NCI-H446 treated with DMSO at 0.1 percent for 48 hours (cell line): Measurements from ENCODE around the gene IRF3.

ENCODE experiments used
- DNase-seq: peaks from one replicate; lab custom pipeline; 2025; lab: John Stamatoyannopoulos, UW

IRF3 gene

DNA sequence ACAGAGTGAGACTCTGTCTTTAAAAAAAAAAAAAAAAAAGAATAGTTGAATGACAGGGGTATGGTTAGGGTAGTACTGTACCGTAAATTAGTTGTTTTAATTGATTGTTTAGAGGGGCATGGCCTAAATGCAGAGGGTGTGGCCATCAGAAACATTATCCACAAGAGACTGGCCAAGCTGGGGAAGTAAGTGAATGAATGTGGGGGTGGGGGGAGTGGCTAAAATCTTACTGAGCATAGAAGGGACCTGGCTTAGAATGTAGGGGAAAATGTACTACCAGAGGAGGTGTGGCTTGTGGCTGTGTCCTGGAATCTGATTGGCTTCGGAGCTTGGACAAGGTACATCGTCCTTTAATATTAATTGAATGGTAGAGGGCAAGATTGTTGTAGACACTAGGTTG is 3.9 kb upstream of the IRF3 start:
- DNase-seq: no peak

DNA sequence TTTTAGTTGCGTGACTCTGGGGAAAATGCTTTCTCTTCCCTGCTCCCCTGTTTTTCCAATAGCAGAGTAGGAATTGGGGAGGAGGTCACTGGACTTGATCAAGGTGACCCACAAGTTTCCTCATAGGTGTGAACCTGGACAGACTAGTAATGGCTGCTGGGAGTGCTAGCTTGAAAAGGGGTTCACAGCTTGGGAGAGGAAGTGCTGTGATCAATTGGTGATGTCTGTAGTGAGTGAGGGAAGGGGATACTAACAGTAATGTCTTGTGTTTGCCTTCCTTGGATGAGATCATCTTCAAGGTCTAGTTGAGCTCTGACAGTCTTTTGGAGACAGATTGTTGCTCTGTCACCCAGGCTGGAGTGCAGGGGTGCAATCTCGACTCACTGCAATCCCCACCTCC is 1.8 kb upstream of the IRF3 start:
- DNase-seq: no peak

- no peak for DNase-seq
These were observed 425 bp upstream of the IRF3 start for GRCh38 chr19:49666120-49666444.

DNA sequence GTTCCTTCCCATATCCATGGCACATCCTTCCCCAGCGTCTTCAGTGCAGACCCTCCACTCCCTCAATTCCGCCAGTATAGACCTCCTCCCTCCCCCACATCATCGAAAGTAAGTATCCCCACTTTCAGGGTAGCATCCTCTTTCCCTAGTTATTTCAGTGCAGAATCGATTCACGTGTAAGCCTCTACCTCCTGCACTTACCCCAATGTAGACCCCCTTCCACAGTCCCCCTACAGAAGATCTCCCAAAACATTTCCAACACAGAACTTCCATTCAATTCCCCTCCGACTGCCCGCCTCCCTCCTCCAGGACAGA is 664 bp downstream of the IRF3 start:
- no peak for DNase-seq

DNA sequence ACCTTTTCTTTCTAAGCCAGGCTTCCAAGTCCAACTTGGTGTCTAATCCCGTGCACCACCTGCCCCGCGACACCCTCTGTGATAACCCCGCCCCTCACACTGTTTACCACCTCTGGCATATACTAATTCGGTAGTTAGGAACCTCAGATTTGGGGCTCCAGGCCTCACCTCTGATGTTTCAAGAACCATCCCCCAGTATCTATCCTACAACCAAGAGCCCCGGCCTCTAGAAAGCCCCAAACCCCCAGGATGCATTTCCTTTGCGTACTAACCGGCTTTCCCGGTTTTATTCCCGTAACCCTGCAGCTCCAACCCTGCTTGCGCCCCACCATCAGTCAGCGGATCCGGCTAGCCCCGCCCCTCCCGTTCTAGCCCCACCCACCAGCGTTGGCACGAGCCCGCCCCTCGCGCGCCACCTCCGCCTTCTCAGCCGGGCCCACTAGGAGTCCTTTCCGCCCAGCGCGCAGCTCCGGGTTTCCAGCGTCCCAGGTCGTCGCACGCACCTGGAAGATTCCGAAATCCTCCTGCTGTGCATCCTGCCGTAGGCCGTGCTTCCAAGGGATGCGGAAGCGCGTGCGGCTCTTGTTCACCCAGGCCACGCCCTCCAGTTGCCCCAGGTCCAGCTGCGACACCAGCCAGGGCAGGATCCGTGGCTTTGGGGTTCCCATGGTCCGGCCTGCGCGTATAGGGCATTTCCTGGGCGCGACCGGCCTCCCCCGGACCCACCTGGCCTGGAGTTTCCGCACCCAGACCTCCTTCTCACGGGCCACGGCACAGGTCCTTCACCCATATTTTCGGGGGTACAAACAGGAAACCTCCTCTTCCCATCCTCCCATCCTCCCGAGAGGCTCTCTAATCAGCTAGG is 1.3 kb downstream of the IRF3 start:
- DNase-seq: peak; percentile 25

DNA sequence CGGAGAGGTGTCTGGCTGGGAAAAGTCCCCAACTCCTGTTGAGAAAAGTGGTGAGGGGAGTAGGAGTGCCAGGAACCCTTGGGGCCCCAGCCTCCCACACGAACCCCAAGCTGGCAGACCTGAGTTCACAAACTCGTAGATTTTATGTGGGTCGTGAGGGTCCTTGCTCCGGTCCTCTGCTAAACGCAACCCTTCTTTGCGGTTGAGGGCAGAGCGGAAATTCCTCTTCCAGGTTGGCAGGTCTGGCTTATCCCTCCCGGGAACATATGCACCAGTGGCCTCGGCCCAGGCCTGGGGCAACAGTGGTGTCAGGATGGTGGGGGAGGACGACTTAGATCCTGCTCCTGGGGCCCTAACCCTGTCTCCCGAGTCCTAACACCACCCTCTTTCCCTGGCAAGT is 2.4 kb downstream of the IRF3 start:
- no peak for DNase-seq

- no peak for DNase-seq
These were observed 3.6 kb downstream of the IRF3 start for GRCh38 chr19:49662011-49662410.

DNA sequence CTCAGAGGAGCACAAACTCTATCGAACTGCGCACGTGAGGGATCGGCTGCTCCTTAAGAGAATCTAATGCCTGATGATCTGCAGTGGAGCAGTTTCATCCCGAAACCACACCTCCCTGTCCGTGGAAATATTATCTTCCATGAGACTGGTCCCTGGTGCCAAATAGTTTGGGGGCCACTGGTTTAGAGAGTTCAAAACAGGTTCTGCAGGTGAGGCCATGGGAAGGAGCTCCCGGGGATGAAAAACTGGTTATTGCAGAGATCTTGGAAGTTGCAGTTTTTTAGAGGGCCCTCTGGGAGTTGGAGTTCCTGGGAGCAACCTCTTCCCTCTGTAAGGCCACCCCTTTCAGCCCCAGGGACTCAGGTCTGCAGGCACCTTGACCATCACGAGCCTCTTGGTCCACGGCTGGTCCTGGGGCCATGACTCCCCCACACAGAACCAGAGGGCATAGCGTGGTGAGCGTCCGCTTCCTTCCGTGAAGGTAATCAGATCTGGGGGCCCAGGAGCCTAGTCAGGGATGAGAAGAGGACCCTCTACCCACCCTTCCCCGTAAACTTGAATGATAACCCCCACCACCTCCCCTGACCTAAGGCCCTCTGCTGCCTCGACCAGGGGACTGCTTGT is 5.2 kb downstream of the IRF3 start:
- no peak for DNase-seq

- DNase-seq: no peak
These were observed 6.9 kb downstream of the IRF3 start for GRCh38 chr19:49658566-49659442.

- DNase-seq: no peak
These were observed 7.5 kb downstream of the IRF3 start for GRCh38 chr19:49658139-49658517.

- DNase-seq: no peak
These were observed 8.0 kb downstream of the IRF3 start for GRCh38 chr19:49657493-49658138.

GRCh38 chr19:49656456-49657109 is 9.1 kb downstream of the IRF3 start:
- DNase-seq: no peak

- no peak for DNase-seq
These were observed 9.8 kb downstream of the IRF3 start for GRCh38 chr19:49655570-49656455.

GRCh38 chr19:49654581-49654980 is 11.1 kb downstream of the IRF3 start:
- DNase-seq: no peak

DNA sequence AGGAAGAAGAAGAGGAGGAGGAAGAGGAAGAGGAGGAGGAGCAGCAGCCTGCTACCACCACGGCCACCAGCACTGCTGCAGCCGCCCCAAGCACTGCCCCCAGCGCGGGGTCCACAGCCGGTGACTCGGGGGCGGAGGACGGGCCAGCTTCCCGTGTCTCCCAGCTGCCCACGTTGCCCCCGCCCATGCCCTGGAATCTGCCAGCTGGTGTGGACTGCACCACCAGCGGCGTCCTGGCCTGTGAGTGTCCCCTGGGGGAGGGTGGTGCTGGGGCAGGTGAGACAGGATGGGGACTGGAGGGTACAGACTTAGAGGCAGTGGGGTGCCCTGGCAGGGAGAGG is 12.2 kb downstream of the IRF3 start:
- no peak for DNase-seq

GRCh38 chr19:49652551-49653465 is 12.8 kb downstream of the IRF3 start:
- no peak for DNase-seq

GRCh38 chr19:49651820-49652550 is 13.7 kb downstream of the IRF3 start:
- DNase-seq: no peak

GRCh38 chr19:49651029-49651819 is 14.4 kb downstream of the IRF3 start:
- DNase-seq: no peak

GRCh38 chr19:49646586-49646985 is 19.1 kb downstream of the IRF3 start:
- DNase-seq: no peak
